ENCODE data around the gene ACMSD. TPM values are rescaled to one million over a fixed set of nuclear protein-coding genes. Genes with fewer than 3 reads are reported as not detected.

The ACMSD gene
- total RNA-seq, 1 donor from 2014 or later = not detected

- ATAC-seq (peak; percentile 18), DNase-seq (no peak)
- intact Hi-C loops (cut with micrococcal nuclease) = no loop called here
These were observed 94.6 kb downstream of the ACMSD start for GRCh38 chr2:134932864-134933526.

GRCh38 chr2:134933732-134934131 lies 95.3 kb downstream of the ACMSD start:
- no peak for ATAC-seq
- intact Hi-C loops (cut with micrococcal nuclease) = no loop called here
- DNase-seq = no peak

- intact Hi-C loops (cut with micrococcal nuclease) = no loop called here
- no peak for DNase-seq
- no peak for ATAC-seq
These were observed 95.7 kb downstream of the ACMSD start for GRCh38 chr2:134934150-134934549.

GRCh38 chr2:134934641-134935040 lies 96.2 kb downstream of the ACMSD start:
- no peak for ATAC-seq
- intact Hi-C loops (cut with micrococcal nuclease) = no loop called here

GRCh38 chr2:134936691-134937090 lies 98.3 kb downstream of the ACMSD start:
- intact Hi-C loops (cut with micrococcal nuclease) = no loop called here
- DNase-seq = no peak
- ATAC-seq = no peak

More at GRCh38 chr2:134934641-134935040, 96.2 kb downstream of the ACMSD start:
- no peak for DNase-seq

- ATAC-seq (no peak), DNase-seq (no peak)
- intact Hi-C loops (cut with micrococcal nuclease) = no loop called here
These were observed 105.1 kb downstream of the ACMSD start for GRCh38 chr2:134943540-134943939.

- intact Hi-C loops (cut with micrococcal nuclease) = no loop called here
- no peak for ATAC-seq
- DNase-seq = no peak
These were observed 106.6 kb downstream of the ACMSD start for GRCh38 chr2:134944975-134945374.

- DNase-seq (no peak), ATAC-seq (no peak)
- intact Hi-C loops (cut with micrococcal nuclease) = no loop called here
These were observed 107.7 kb downstream of the ACMSD start for GRCh38 chr2:134946073-134946472.

- intact Hi-C loops (cut with micrococcal nuclease) = loop anchor here (5.0 kb wide), 1 partner anchor 102 kb away; the partner anchor contains the start of gene RAB3GAP1
- no peak for DNase-seq
- ATAC-seq = no peak
These were observed 111.7 kb downstream of the ACMSD start for GRCh38 chr2:134949981-134950708.

GRCh38 chr2:134950886-134951285 lies 112.5 kb downstream of the ACMSD start:
- intact Hi-C loops (cut with micrococcal nuclease) = loop anchor here (5.0 kb wide), 1 partner anchor 101 kb away; the partner anchor contains the start of gene RAB3GAP1
- DNase-seq (no peak), ATAC-seq (no peak)

Small RNAs within 50 kb of the gene (microRNA-seq; reads per million reads assigned to microRNA genes)
- gene MIR5590 (ENCODE audit: borderline number of aligned reads) = not detected

Other genes starting within 250 kb of the ACMSD start
- 0.40 TPM for gene TMEM163, start 119.6 kb upstream of the ACMSD start, total RNA-seq
- 20.9 TPM for gene CCNT2, start 80.2 kb downstream of the ACMSD start, total RNA-seq
- not detected for gene MAP3K19, start 208.8 kb downstream of the ACMSD start, total RNA-seq
- 53.2 TPM for gene RAB3GAP1, start 213.7 kb downstream of the ACMSD start, total RNA-seq

Data from left ventricle myocardium superior (tissue), 1 donor.